PC-9 (cell line): ENCODE results near the gene SNRNP48. TPM values are rescaled to one million over a fixed set of nuclear protein-coding genes. Genes with fewer than 3 reads are reported as not detected.

Experiments
- BruUV-seq: library from RNA; stranded (reverse); fragments of 400-500 nt; replicated peaks from 2 replicates; lab custom pipeline; 2021; lab: Mats Ljungman, UMichigan
- CTCF ChIA-PET: fragments of 300-600 bp; sonication (Branson Sonifier 250); formaldehyde crosslinking; loops from one replicate; lab custom pipeline; 2022; ENCODE audit warnings: antibody characterized with exemption; lab: Charles Lee
- POLR2A ChIA-PET: fragments of 300-600 bp; sonication (Branson Sonifier 250); formaldehyde crosslinking; loops from one replicate; lab custom pipeline; 2022; ENCODE audit warnings: antibody characterized with exemption; ENCODE audit not compliant: unreplicated experiment; lab: Charles Lee
- DNase-seq, 2 experiments: peaks; one replicate each; pipeline versions ENCODE4 v3.0.0 to v3.0.0-alpha.2; 2015 to 2022; ENCODE audit warnings: mixed read lengths in 1 of 2
- H2AFZ ChIP-seq: fragments of 200-600 bp; sonication (generic); 2 replicates; pipeline ENCODE4 v1.8.1; 2017; ENCODE audit warnings: antibody characterized with exemption
- H3F3A ChIP-seq: fragments of 200-600 bp; sonication (generic); 2 replicates; pipeline ENCODE4 v1.8.1; 2017; ENCODE audit warnings: antibody characterized with exemption, mild to moderate bottlenecking, low read depth; ENCODE audit not compliant: insufficient read depth
- H3K27ac ChIP-seq: fragments of 200-600 bp; sonication (generic); 2 replicates; pipeline ENCODE4 v1.6.1; 2016; ENCODE audit warnings: mixed run types
- H3K27me3 ChIP-seq: fragments of 200-600 bp; sonication (generic); 2 replicates; pipeline ENCODE4 v1.6.1; 2016; ENCODE audit warnings: low read depth, mixed run types; ENCODE audit not compliant: insufficient read depth
- H3K36me3 ChIP-seq: fragments of 200-600 bp; sonication (generic); 2 replicates; pipeline ENCODE4 v1.6.1; 2016; ENCODE audit warnings: low read depth, mixed run types
- H3K4me1 ChIP-seq: fragments of 200-600 bp; sonication (generic); replicated peaks from 2 replicates; pipeline ENCODE4 v1.6.1; 2016; ENCODE audit warnings: mixed run types; ENCODE audit not compliant: insufficient read depth
- H3K4me2 ChIP-seq: fragments of 200-600 bp; sonication (generic); 2 replicates; pipeline ENCODE4 v1.6.1; 2017; ENCODE audit warnings: mixed run types
- H3K4me3 ChIP-seq: fragments of 200-600 bp; sonication (generic); 2 replicates; pipeline ENCODE4 v1.6.1; 2016; ENCODE audit warnings: mixed run types
- H3K79me2 ChIP-seq: fragments of 200-600 bp; sonication (generic); 2 replicates; pipeline ENCODE4 v1.6.1; 2017; ENCODE audit warnings: low read depth, mixed run types
- H3K9me2 ChIP-seq: fragments of 200-600 bp; sonication (generic); 2 replicates; pipeline ENCODE4 v1.8.1; 2017; ENCODE audit warnings: mild to moderate bottlenecking; ENCODE audit not compliant: insufficient read depth
- H3K9me3 ChIP-seq: fragments of 200-600 bp; sonication (generic); 2 replicates; pipeline ENCODE4 v1.8.1; 2016; ENCODE audit warnings: low read depth; ENCODE audit not compliant: insufficient read depth
- H4K20me1 ChIP-seq: fragments of 200-600 bp; sonication (generic); 2 replicates; pipeline ENCODE4 v1.8.1; 2017; ENCODE audit not compliant: insufficient read depth
- EZH2 ChIP-seq: fragments of 200-600 bp; sonication (generic); IDR thresholded peaks from 2 replicates; pipeline ENCODE4 v1.8.0; 2017; ENCODE audit warnings: antibody characterized with exemption, low read depth
- intact Hi-C: fragments of 100-400 bp; cut with micrococcal nuclease; formaldehyde crosslinking; loops from one replicate; pipeline ENCODE4 v1.10.0; 2022; ENCODE audit not compliant: unreplicated experiment
- total RNA-seq: library from RNA; stranded (reverse); gene quantifications from 2 replicates; pipeline ENCODE4 v1.2.3, GENCODE V29; 2021
- TF ChIP-seq, protein P1 (sequence below): fragments of 200-600 bp; sonication (generic); conservative IDR thresholded peaks from 2 replicates; pipeline ENCODE4 v1.6.1; 2017; ENCODE audit warnings: mixed run types, antibody characterized with exemption, mild to moderate bottlenecking, moderate library complexity

Gene SNRNP48
- total RNA-seq, 1 experiment from 2014 or later: 21.7 TPM

DNA sequence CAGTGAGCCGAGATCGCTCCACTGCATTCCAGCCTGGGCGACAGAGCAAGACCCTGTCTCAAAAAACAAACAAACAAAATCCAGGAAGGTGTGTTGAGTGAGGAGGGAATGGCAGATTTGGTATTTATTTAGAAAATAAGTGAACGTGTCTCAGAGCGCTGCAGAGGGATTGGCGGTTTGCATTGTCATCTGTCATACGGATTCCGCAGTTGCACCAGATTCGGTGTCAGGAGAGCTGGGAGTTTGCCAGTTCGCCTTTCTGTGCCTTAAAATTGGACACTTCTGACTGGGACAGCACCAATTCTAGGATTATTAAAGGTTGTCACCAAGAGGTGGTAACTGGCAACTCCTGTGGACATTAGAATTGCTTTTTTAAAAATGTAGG, 912 bp downstream of the SNRNP48 start:
- Histone ChIP-seq H2AFZ (peak overlapping the region; percentile 89; the same call in 1 of the 2 replicates), H3F3A (no peaks in the 10 kb centered on the region; the same call in 1 of the 2 replicates), H3K36me3 (no peaks in the 10 kb centered on the region), H3K4me2 (peak overlapping the region; percentile 83), H3K27ac (no peak overlapping the region), H3K9me3 (no peaks in the 10 kb centered on the region), H3K4me1 (peaks cover 18% of the 10 kb centered on the region; the same call in 1 of the 2 replicates), H3K4me3 (peak overlapping the region; percentile 93), H3K79me2 (peaks cover 33% of the 10 kb centered on the region), H4K20me1 (peaks cover 15% of the 10 kb centered on the region), H3K27me3 (no peaks in the 10 kb centered on the region), H3K9me2 (no peaks in the 10 kb centered on the region)
- no peak for TF ChIP-seq EZH2
- TF ChIP-seq, protein P1, sequence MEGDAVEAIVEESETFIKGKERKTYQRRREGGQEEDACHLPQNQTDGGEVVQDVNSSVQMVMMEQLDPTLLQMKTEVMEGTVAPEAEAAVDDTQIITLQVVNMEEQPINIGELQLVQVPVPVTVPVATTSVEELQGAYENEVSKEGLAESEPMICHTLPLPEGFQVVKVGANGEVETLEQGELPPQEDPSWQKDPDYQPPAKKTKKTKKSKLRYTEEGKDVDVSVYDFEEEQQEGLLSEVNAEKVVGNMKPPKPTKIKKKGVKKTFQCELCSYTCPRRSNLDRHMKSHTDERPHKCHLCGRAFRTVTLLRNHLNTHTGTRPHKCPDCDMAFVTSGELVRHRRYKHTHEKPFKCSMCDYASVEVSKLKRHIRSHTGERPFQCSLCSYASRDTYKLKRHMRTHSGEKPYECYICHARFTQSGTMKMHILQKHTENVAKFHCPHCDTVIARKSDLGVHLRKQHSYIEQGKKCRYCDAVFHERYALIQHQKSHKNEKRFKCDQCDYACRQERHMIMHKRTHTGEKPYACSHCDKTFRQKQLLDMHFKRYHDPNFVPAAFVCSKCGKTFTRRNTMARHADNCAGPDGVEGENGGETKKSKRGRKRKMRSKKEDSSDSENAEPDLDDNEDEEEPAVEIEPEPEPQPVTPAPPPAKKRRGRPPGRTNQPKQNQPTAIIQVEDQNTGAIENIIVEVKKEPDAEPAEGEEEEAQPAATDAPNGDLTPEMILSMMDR: no peak
- peak in 1 of 2 experiments; percentile 17 for DNase-seq
- TSS peak; percentile 29 for BruUV-seq
- intact Hi-C loops: loop anchor here (5.0 kb wide), 1 partner anchor 49 kb away; the partner anchor contains the start of gene DSP
- ChIA-PET POLR2A (no interaction called here), CTCF (no interaction called here)

DNA sequence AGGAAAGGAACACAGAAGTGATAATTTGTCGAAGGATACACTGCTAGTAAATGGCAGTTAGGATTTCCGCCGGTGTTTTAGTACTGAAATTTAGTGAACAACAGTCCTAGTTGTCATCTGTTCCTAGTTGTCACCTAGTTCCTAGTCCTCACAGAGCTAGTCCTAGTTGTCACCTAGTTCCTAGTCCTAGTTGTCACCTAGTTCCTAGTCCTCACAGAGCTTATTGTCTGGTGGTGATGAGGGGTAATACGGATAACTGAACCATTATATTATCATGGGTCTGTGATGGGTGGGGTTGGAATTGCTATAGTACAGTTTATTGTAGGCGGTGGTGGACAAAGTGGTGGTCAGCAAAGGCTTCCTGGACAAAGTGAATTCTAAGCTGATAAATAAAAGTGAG, 1.8 kb downstream of the SNRNP48 start:
- no peaks in the 10 kb centered on the region for H3K27me3 ChIP-seq
- peaks cover 18% of the 10 kb centered on the region; the same call in 1 of the 2 replicates for H3K4me1 ChIP-seq
- POLR2A ChIA-PET: no interaction called here
- H3K9me3 ChIP-seq: no peaks in the 10 kb centered on the region
- H4K20me1 ChIP-seq: peaks cover 15% of the 10 kb centered on the region
- H3K36me3 ChIP-seq: peaks cover under 1% of the 10 kb centered on the region; the same call in 1 of the 2 replicates
- H3K27ac ChIP-seq: no peak overlapping the region
- DNase-seq: no peak
- H3K4me3 ChIP-seq: no peak overlapping the region; the same call in 1 of the 2 replicates
- no TSS peak for BruUV-seq
- CTCF ChIA-PET: no interaction called here
- H2AFZ ChIP-seq: no peak overlapping the region
- peaks cover 33% of the 10 kb centered on the region for H3K79me2 ChIP-seq
- TF ChIP-seq, protein P1: no peak
- TF ChIP-seq EZH2: no peak
- intact Hi-C loops: loop anchor here (5.0 kb wide), 1 partner anchor 49 kb away; the partner anchor contains the start of gene DSP
- H3K9me2 ChIP-seq: no peaks in the 10 kb centered on the region
- no peaks in the 10 kb centered on the region; the same call in 1 of the 2 replicates for H3F3A ChIP-seq
- H3K4me2 ChIP-seq: peak overlapping the region; percentile 83

DNA sequence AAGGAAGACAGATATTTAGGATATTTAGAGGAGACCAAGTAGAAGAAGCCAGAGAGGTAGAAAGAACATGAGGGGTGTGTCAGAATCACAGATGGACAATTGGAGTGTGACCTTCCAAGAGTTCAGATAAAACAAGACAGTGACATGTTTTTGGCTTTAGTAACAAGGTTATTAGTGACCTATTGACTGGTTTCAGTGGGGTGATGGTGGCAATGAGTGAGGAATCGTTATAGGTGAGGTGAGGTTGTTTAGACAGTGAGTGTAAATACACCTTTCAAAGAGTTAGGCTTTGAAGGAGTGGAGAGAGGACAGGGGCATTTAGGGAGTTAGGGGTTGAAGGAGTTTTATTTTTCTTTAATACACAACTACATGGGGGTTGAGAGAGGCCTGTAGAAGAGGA, 3.2 kb downstream of the SNRNP48 start:
- TF ChIP-seq, protein P1: no peak
- TF ChIP-seq EZH2: no peak
- H3K4me1 ChIP-seq: peaks cover 18% of the 10 kb centered on the region; the same call in 1 of the 2 replicates
- no peak overlapping the region for H3K27ac ChIP-seq
- no peak overlapping the region for H3K4me2 ChIP-seq
- peaks cover 15% of the 10 kb centered on the region for H4K20me1 ChIP-seq
- no peak overlapping the region for H3K4me3 ChIP-seq
- intact Hi-C loops: loop anchor here (5.0 kb wide), 1 partner anchor 51 kb away; the partner anchor contains the start of gene DSP
- no peaks in the 10 kb centered on the region for H3K27me3 ChIP-seq
- no peak for DNase-seq
- H3K36me3 ChIP-seq: peaks cover 7% of the 10 kb centered on the region
- CTCF ChIA-PET: no interaction called here
- no peak overlapping the region for H2AFZ ChIP-seq
- BruUV-seq: no TSS peak
- no peaks in the 10 kb centered on the region for H3F3A ChIP-seq
- H3K9me2 ChIP-seq: no peaks in the 10 kb centered on the region
- H3K9me3 ChIP-seq: no peaks in the 10 kb centered on the region
- peaks cover 33% of the 10 kb centered on the region for H3K79me2 ChIP-seq
- POLR2A ChIA-PET: no interaction called here
